Spleen (tissue), 11 donors: Measurements from ENCODE around the gene ARMC12. TPM values are rescaled to one million over a fixed set of nuclear protein-coding genes. Genes with fewer than 3 reads are reported as not detected.

Experiments used
- DNase-seq: peaks from one replicate; pipeline ENCODE4 v3.0.0-alpha.2; 2020
- H3K27ac ChIP-seq, 8 donors: fragments of 200-600 bp; sonication (generic) in 7 of 8; 1 replicate in 4 of 8; 2 replicates in 4 of 8; pipeline versions ENCODE4 v1.5.0 to v1.8.0; 2016 to 2021; ENCODE audit warnings: inconsistent platforms in 4 of 8, mild to moderate bottlenecking in 4 of 8, moderate library complexity in 1 of 8
- H3K27me3 ChIP-seq, 7 donors: fragments of 200-600 bp; sonication (generic) in 6 of 7; replicated peaks in 1 of 7; 1 replicate in 4 of 7; 2 replicates in 3 of 7; pipeline versions ENCODE4 v1.5.0 to v1.8.0; 2016 to 2021; ENCODE audit warnings: inconsistent platforms in 3 of 7, mild to moderate bottlenecking in 1 of 7
- H3K36me3 ChIP-seq, 6 donors: fragments of 200-600 bp; sonication (generic) in 5 of 6; 1 replicate in 4 of 6; 2 replicates in 2 of 6; pipeline versions ENCODE4 v1.5.0 to v1.8.0; 2016 to 2021; ENCODE audit warnings: inconsistent platforms in 2 of 6
- H3K4me1 ChIP-seq, 6 donors: fragments of 200-600 bp; sonication (generic) in 5 of 6; 1 replicate in 3 of 6; 2 replicates in 3 of 6; pipeline versions ENCODE4 v1.5.0 to v1.8.0; 2016 to 2021; ENCODE audit warnings: inconsistent platforms in 3 of 6
- H3K4me3 ChIP-seq, 8 donors: fragments of 200-600 bp; sonication (generic) in 7 of 8; 1 replicate in 4 of 8; 2 replicates in 4 of 8; pipeline versions ENCODE4 v1.5.0 to v1.8.0; 2016 to 2021; ENCODE audit warnings: inconsistent platforms in 4 of 8, mild to moderate bottlenecking in 4 of 8, moderate library complexity in 2 of 8
- H3K9me3 ChIP-seq, 8 donors: fragments of 200-600 bp; sonication (generic) in 7 of 8; 1 replicate in 4 of 8; 2 replicates in 4 of 8; pipeline versions ENCODE4 v1.5.0 to v1.8.0; 2016 to 2021; ENCODE audit warnings: inconsistent platforms in 4 of 8
- POLR2A ChIP-seq, 3 donors: fragments of 450-650 bp; IDR thresholded peaks; one replicate each; pipeline ENCODE4 v1.5.1; 2017; ENCODE audit warnings: antibody characterized with exemption in 3 of 3, mild to moderate bottlenecking in 1 of 3
- POLR2AphosphoS5 ChIP-seq, 3 donors: sonication (generic); formaldehyde crosslinking; IDR thresholded peaks; one replicate each; pipeline ENCODE4 v1.5.1; 2017; ENCODE audit warnings: antibody characterized with exemption in 3 of 3
- WGBS, 5 donors: extraction: QIAGEN DNeasy Blood & Tissue Kit in 3 of 5; methylation state at CpG; one replicate each; pipeline versions ENCODE4 v1.1.5 to v1.1.7; 2013 to 2018; 5-methylcytosine and 5-hydroxymethylcytosine counted together
- intact Hi-C: fragments of 100-400 bp; cut with DNase I; formaldehyde crosslinking; loops from one replicate; pipeline ENCODE4 v1.15.0; 2023; ENCODE audit warnings: low total_unique reads
- polyA plus RNA-seq, 3 donors: library from polyadenylated mRNA; stranded (reverse); fragments of 200-250 nt; gene quantifications; one replicate each; pipeline ENCODE4 v1.2.1, GENCODE V29; 2013
- total RNA-seq, 7 donors: library from RNA; depleted of rRNA in 3 of 7; stranded (reverse); fragments of >200 nt in 3 of 7; fragmentation: NEBNext Ultra II Directional in 4 of 7; extraction: Animal tissue kit (Norgen Biotek cat#: 25700) in 4 of 7; gene quantifications; one replicate each; pipeline versions ENCODE4 v1.1.0 to v1.2.1, GENCODE V29; 2016 to 2021
- TF ChIP-seq, protein P1 (sequence below), 11 experiments: fragments of 200-600 bp in 7 of 11; fragments of 450-650 bp in 4 of 11; sonication (generic) in 4 of 11; IDR thresholded peaks in 8 of 11; conservative IDR thresholded peaks in 3 of 11; 1 replicate in 7 of 11; 2 replicates in 4 of 11; pipeline versions ENCODE4 v1.4.0 to v1.8.0; 2016 to 2021; ENCODE audit warnings: antibody characterized with exemption in 11 of 11, inconsistent platforms in 4 of 11, mild to moderate bottlenecking in 1 of 11
- donor health status: healthy with polysubstance abuse.
- donor health status: DM: no; HTN: no; CAD: no; lungs with moderate emphysema.
- donor health status: DM: no; HTN: no; CAD: no.
- donor health status: Bipolar disorder and iron deficiency.
- donor health status: healthy.
- donor health status: DM: no; HTN: no; CAD: no.
- donor health status: DM: yes; HTN: yes; CAD: no.

Gene ARMC12
- total and polyA plus RNA-seq, 10 donors: 0.23 to 4.1 (median 1.2) TPM

DNA sequence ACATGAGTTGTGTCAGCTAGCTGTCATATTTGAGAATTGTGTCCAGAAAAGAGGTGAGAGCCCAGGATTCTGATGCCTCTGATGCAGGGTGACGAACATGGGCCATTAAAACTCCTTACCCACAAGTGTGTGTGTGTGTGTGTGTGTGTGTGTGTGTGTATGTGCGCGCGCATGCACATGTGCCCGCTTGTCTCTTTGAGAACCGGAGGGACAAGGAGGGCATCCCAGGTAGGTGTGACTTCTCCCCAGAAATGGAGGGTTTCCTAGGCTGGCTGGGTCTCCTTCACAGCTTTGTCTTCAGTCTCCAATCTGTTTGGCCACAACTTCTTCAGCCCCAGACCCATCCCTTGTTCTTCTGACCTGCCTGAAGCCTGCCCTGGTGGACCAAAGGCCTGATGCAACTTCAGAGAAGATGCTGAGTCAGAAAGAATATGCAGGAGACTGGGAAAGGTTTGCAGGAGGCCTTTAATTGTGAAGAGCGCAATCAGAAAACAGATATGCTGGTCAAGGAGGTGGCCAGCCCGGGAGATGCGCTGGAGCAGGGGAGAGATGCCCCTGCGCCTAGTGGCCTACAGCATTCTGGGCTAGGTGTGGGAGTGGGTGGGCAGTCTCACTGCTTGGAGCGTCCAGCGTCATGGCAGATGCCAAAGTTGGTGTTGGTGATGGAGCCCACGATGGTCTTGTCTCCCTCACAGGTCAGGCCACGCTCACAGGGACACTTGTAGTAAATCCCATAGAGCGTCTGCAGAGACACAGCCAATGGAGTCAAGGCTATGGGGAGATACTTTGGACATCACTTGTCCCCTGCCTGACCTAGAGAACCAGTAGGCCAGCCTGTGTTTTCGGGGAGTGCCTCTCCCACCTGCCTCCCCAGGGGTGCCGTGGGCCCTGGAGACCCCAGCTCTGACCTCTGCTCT is 58.0 kb downstream of the ARMC12 start:
- Histone ChIP-seq H3K27ac (no peak overlapping the region), H3K9me3 (no peaks in the 10 kb centered on the region), H3K4me1 (no peaks in the 10 kb centered on the region), H3K27me3 (peaks cover 0 to 9% (median 3%) of the 10 kb centered on the region in 7 donors), H3K4me3 (no peak overlapping the region), H3K36me3 (no peaks in the 10 kb centered on the region)
- DNase-seq: no peak
- 90 to 95% (median 91%) methylated on average over 17 of the region's 17 CpGs for WGBS, 5 donors
- intact Hi-C loops: no loop called here
- TF ChIP-seq, protein P1, sequence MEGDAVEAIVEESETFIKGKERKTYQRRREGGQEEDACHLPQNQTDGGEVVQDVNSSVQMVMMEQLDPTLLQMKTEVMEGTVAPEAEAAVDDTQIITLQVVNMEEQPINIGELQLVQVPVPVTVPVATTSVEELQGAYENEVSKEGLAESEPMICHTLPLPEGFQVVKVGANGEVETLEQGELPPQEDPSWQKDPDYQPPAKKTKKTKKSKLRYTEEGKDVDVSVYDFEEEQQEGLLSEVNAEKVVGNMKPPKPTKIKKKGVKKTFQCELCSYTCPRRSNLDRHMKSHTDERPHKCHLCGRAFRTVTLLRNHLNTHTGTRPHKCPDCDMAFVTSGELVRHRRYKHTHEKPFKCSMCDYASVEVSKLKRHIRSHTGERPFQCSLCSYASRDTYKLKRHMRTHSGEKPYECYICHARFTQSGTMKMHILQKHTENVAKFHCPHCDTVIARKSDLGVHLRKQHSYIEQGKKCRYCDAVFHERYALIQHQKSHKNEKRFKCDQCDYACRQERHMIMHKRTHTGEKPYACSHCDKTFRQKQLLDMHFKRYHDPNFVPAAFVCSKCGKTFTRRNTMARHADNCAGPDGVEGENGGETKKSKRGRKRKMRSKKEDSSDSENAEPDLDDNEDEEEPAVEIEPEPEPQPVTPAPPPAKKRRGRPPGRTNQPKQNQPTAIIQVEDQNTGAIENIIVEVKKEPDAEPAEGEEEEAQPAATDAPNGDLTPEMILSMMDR (IDR thresholded peaks at IDR 0.05 in 8 of 11, conservative IDR thresholded peaks at IDR 0.05 in 3 of 11): no peak
- no peak for TF ChIP-seq POLR2A (IDR thresholded peaks at IDR 0.05)
- TF ChIP-seq POLR2AphosphoS5 (IDR thresholded peaks at IDR 0.05): no peak

DNA sequence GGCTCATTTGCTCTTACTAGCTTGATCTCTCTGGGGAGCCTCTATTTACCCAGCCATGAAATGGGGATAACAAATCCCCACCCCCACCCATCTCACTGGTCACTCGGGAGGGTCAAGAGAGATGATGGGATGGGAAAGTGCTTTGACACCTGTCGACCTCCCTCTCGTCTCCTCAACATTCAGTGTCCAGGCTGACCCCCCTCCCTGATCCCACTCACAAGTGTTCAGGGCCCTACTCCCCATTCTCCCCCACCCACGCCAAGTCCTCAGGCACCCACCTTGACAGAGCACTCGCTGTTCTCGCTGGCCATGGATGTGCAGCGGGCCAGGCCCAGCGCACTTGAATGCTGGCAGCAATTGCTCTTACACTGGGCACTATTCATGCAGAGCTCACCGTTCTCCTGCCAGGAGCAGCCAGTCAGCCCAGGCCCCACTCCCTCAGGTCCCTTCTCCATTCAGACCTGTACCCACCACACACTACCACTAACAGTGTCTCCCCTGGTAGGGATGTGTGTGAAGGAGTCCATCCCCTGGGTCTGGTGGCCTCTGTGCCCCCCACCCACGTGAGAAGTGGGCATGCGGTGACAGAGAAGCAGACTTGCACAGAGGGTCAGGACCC is 58.7 kb downstream of the ARMC12 start:
- H3K27ac ChIP-seq: no peak overlapping the region
- peaks cover 0 to 1% (median 0%) of the 10 kb centered on the region in 7 donors for H3K27me3 ChIP-seq
- no peak for DNase-seq
- no peaks in the 10 kb centered on the region for H3K4me1 ChIP-seq
- 83 to 92% (median 90%) methylated on average over 11 of the region's 11 CpGs for WGBS, 5 donors
- H3K9me3 ChIP-seq: no peaks in the 10 kb centered on the region
- H3K36me3 ChIP-seq: no peaks in the 10 kb centered on the region
- H3K4me3 ChIP-seq: no peak overlapping the region
- intact Hi-C loops: no loop called here
- TF ChIP-seq, protein P1 (IDR thresholded peaks at IDR 0.05 in 8 of 11, conservative IDR thresholded peaks at IDR 0.05 in 3 of 11): no peak
- TF ChIP-seq POLR2A (IDR thresholded peaks at IDR 0.05): no peak
- no peak for TF ChIP-seq POLR2AphosphoS5 (IDR thresholded peaks at IDR 0.05)

DNA sequence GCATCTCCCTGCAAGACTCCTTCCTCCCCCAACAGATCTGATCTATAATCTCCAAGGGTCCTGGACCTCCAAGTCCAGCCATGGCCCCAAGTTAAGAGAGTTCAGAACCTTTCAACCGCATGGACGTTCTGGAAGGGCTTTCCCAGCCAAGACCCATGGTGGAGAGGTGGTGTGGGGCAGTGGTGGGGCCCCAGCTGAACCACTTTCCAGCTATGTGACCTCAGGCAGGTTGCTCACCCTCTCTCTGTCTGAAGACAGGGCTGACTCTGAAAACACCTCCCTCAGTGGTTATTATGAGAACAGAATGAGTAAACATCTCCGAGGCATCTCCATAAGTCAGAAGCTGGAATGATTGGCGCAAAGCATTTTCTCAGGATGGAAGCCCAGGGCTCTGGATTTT is 59.4 kb downstream of the ARMC12 start:
- DNase-seq: no peak
- Histone ChIP-seq H3K27me3 (no peaks in the 10 kb centered on the region), H3K9me3 (no peaks in the 10 kb centered on the region), H3K4me1 (no peaks in the 10 kb centered on the region), H3K36me3 (no peaks in the 10 kb centered on the region), H3K27ac (no peak overlapping the region), H3K4me3 (no peak overlapping the region)
- intact Hi-C loops: no loop called here
- WGBS, 5 donors: 67 to 89% (median 85%) methylated on average over 4 of the region's 4 CpGs
- TF ChIP-seq POLR2AphosphoS5 (IDR thresholded peaks at IDR 0.05) (no peak), POLR2A (IDR thresholded peaks at IDR 0.05) (no peak)
- TF ChIP-seq, protein P1 (IDR thresholded peaks at IDR 0.05 in 8 of 11, conservative IDR thresholded peaks at IDR 0.05 in 3 of 11): no peak
